Measurements from ENCODE around the gene SYCP2.

The SYCP2 gene

DNA sequence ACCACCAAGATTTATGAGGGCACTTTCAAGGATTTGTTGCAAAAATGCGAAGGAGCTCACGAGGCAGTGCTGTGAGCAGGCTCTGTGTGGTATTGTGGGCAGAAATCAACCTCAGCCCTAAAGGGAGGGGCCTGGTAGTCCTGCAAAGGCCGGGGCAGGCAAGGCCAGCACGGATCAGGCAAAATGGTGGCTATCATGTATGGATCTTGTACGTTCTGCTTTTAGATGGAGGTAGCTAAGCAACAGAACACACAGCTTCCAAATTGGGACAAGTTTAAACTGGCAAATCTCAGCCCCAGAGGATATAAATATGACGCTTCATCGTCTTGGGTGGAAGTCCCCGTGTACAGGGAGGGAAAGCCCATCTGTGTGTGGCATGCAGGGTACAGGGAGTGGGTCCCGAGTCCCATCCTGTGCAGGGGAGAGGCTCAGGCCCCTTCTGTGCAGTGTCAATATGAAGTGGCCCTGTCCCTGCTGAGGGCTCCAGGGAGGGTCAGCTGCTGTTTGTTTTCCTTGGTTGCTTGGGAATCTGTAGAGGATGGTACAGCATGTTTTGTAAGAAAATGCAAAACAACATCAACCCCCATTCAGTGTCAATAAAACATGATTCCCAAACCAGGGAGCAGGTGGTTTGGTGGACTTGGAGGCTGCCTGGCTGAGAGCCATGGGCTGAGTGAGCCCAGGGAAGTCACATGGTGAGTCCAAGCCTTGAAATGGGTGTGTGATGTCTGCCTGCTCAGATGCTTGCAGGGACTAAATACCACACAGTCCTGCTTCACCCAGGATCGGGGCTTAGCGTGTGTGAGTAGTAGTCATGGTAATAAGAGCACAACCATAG lies 113.0 kb downstream of the SYCP2 start:
- no peak for FAIRE-seq

DNA sequence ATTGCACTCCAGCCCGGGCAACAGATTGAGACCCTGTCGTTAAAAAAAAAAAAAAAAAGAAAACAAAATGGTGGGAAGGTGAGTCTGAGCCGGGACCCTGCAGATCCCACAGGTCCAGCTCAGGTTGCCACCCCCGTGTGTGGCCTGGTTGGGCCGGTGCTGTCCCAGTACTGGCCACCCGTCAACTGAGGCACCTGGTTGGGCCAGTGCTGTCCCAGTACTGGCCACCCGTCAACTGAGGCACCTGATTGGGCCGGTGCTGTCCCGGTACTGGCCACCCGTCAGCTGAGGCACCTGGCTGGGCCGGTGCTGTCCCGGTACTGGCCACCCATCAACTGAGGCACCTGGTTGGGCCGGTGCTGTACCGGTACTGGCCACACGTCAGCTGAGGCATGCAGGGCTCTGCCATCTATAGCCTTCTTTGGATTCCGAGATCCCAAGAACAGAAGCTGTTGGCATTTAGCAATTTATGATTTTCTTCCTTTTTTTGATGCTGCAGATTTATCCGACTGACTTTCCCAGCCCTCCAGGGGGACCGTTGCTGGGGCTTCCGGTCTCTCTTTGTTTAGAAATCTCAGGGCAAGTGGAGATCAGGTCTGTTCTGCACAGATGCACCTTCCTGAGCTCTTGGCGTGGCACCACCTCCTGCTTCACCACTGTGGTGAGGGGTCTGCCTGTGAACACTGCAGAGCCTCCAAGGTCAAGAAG lies 113.8 kb downstream of the SYCP2 start:
- no peak for FAIRE-seq

DNA sequence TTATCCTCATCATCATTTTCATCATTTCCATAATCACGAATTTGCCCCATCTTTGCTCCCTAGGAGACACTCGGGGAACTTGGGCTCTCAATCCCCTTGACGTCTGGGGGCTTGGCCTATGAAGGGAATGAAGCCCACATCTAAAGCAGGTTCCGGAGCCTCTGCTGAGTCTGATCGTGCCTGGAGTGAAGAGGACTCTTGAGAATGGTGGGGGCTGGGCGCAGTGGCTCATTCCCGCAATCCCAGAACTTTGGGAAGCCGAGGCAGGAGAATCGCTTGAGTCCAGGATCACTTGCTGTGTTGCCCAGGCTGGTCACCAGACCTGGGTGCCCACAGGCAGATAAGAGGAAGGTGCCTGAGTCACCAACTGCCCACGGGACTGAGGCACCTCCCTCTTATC lies 114.5 kb downstream of the SYCP2 start:
- no peak for FAIRE-seq

DNA sequence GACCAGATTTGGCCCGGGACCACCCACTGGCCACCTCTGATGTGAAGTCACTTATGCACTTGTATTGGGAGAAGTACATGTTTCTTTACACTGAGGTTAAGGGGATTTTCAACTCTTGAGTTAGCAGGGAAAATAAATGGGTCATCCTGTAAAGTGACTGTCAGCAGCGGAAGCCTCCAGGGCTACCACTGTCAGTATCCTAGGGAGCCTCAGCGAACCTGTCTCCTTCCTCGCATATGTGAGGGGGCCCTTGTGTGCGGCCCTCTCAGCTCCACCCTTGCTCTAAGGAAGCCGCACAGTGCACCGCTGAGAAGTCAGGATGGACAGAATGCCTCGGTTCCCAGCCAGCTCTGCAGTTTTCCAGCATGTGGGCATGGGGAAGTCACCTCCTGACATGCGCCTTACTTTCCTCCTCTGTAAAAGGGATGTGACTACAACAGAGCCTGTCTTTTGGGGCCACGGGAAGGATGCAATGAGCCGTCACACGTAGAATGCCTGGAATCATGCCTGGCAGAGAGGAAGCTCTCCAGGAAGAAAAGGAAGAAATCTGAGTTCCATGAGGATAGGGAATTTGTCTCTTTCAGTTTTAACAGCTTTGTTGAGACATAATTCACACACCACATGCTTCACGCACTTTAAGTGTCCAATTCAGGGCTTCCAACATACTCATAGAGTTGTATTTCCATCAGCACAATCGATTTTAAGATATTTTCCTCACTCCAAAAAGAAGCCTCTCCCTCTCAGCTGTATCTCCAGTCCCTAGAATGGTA lies 115.4 kb downstream of the SYCP2 start:
- FAIRE-seq = no peak

DNA sequence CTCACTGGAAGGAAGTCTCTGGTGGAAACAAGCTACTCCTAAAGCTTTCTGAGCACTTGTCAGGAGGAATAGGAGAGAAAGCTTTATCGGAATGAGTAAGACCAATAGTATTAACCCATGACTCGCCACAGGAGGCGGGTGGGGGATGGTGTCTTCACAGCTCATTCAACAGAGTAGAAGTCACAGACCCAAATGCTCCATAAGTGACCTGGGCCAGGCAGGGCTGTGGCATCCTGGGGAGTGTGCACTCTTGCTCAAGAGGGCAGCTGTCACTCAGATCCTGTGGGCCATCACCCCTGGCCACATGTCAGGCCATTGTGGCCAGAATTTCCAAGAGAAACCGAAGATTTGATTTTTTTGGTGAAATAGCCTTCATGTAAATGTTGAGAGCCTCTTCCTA lies 116.0 kb downstream of the SYCP2 start:
- no peak for FAIRE-seq

DNA sequence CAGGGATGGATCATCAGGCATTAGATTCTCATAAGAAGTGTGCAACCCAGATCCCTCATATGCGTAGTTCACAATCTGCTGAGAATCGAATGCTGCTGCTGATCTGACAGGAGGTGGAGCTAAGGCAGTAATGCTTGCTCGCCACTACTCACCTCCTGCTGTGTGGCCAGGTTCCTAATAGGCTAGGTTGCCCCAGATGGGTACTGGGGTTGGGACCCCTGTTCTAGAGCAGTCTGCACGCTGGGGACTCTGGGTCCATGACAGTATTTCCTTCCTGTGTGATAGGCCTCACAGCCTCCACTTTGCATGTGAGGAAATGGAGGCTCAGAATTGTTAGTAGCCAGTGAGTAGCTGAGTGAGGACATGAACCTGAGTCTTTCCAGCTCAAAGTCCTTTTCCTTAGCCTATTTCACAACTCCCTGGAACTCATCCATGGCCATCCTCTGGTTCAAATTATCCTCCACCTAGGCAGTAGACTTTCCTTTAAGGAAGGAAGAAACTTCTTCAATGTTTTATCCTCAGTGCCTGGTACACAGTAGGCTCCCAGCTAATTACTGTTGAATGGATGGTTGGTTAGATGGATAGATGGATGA lies 117.2 kb downstream of the SYCP2 start:
- no peak for FAIRE-seq

DNA sequence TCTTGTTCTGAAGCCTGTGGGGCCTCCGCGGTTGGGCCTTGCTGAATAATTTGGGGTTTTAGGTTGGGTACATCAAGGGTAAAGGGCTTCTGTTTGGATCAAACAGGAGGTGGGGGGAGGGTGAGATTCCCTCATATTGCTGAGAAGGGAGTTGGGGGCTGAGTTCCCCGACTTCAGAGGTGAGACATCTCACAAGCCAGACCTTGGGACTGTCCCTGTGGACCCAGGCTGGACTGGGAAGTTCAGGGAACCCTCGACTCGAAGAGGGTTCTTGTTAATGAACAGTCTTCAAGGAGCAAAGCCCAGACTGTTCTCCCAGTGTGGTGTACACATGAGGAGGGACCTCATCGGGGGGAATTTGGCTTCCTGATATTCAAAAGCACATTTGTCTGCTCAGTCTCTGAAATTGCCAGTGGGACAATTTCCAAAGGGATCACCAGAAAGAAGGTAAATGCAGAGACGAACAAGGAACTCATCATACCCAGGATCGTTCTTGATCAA lies 118.5 kb downstream of the SYCP2 start:
- no peak for FAIRE-seq

DNA sequence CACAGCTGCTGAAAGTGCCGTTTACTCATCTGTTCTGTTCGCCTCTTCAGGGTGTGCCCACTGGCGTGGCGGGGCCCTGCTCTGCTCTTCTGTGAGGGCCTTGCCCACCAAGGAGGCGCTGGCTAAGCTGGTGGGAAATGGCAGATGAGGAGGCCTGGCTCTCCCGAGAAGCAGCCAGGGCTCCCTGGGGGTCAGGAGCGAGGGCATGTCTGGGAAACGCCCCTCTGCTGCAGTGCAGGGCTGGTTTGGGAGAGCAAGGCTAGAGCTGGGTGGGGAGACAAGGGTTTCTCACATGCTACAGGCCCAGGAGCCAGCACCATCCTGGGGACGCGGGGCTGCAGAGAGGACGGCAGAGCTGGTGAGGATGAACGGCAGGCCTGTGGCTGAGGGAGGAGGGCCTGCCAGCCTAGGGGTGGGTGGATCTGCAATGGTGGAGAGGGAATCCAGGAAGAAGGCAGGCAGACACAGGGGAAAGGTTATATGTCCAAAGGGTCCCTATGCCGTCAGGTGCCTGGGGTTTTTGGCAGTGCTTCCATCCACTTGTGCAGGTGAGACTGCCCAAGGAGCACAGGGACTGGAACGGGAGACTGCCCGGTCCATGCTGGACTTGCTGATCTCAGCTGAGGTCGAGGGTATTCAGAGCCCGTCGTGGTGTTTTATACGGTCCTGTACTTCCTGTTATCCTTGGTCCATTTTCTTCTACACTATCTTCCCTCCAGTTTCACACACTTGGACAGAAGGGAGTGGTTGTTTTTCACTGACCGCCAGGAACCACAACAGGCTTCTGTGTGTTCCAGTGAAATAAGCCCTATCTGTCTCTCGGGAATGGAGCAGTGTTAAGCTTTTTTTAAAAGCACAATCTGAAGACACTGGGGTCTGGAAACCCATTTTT lies 119.2 kb downstream of the SYCP2 start:
- FAIRE-seq = no peak
